OCI-LY3 (cell line): ENCODE measurements around the gene IGFLR1.

ENCODE experiments used
- CTCF ChIP-seq: fragments of 200-600, 300-600 bp; sonication (generic); IDR thresholded peaks from 2 replicates; pipeline ENCODE4 v1.5.1; 2014; ENCODE audit warnings: antibody characterized with exemption, low read length, low read depth
- EZH2phosphoT487 ChIP-seq: fragments of 200-600 bp; shearing (Covaris generic); IDR thresholded peaks from 2 replicates; pipeline ENCODE4 v1.6.1; 2018; ENCODE audit warnings: antibody characterized with exemption, mixed run types, low read depth

GRCh38 chr19:35757749-35758608 lies 15.7 kb upstream of the IGFLR1 start, which contains the start of gene PROSER3:
- TF ChIP-seq EZH2phosphoT487 (no peak), CTCF (no peak)
